ENCODE results near the gene DNAJC15.

DNAJC15 gene

GRCh38 chr13:43080199-43080598 lies 56.8 kb downstream of the DNAJC15 start:
- no peak overlapping the region for H3K4me2 ChIP-seq (ENCODE audit: low read depth, low read length, poor library complexity, severe bottlenecking)
- H3K79me2 ChIP-seq (ENCODE audit: insufficient read depth, low read length): no peaks in the 10 kb centered on the region
- H3K4me1 ChIP-seq (ENCODE audit: insufficient read depth, low read length, poor library complexity, severe bottlenecking): peaks cover 20% of the 10 kb centered on the region
- H3K36me3 ChIP-seq (ENCODE audit: insufficient read depth, low read length): no peaks in the 10 kb centered on the region
- H3K27me3 ChIP-seq (ENCODE audit: insufficient read depth, low read length, poor library complexity, severe bottlenecking): no peaks in the 10 kb centered on the region
- H3F3A ChIP-seq (ENCODE audit: low read depth): no peaks in the 10 kb centered on the region
- H3K9me3 ChIP-seq (ENCODE audit: insufficient read depth, low read depth, low read length): no peaks in the 10 kb centered on the region
- no peak overlapping the region for H3K9ac ChIP-seq (ENCODE audit: low read depth, low read length, poor library complexity, severe bottlenecking)
- no peak for TF ChIP-seq EZH2phosphoT487 (IDR thresholded peaks at IDR 0.05; ENCODE audit: borderline replicate concordance)
- TF ChIP-seq CTCF (conservative IDR thresholded peaks at IDR 0.05; ENCODE audit: low read length): no peak
- H3K4me3 ChIP-seq (ENCODE audit: low read length, poor library complexity, severe bottlenecking): no peak overlapping the region
- H2AFZ ChIP-seq (ENCODE audit: low read length): no peak overlapping the region
- no peaks in the 10 kb centered on the region for H4K20me1 ChIP-seq (ENCODE audit: insufficient read depth, low read length, poor library complexity, severe bottlenecking)
- H3K9me2 ChIP-seq (replicated peaks; ENCODE audit: low read depth, low read length): no peaks in the 10 kb centered on the region

- H3K79me2 ChIP-seq (ENCODE audit: insufficient read depth, low read length): no peaks in the 10 kb centered on the region
Measured at GRCh38 chr13:43081866-43082265, 58.5 kb downstream of the DNAJC15 start.

GRCh38 chr13:43083750-43084149 lies 60.4 kb downstream of the DNAJC15 start:
- no peaks in the 10 kb centered on the region for H3K4me1 ChIP-seq (ENCODE audit: insufficient read depth, low read length, poor library complexity, severe bottlenecking)

More at GRCh38 chr13:43081866-43082265, 58.5 kb downstream of the DNAJC15 start:
- no peaks in the 10 kb centered on the region for H3K27me3 ChIP-seq (ENCODE audit: insufficient read depth, low read length, poor library complexity, severe bottlenecking)
- no peaks in the 10 kb centered on the region for H4K20me1 ChIP-seq (ENCODE audit: insufficient read depth, low read length, poor library complexity, severe bottlenecking)
- H3K4me1 ChIP-seq (ENCODE audit: insufficient read depth, low read length, poor library complexity, severe bottlenecking): peaks cover 4% of the 10 kb centered on the region
- H3F3A ChIP-seq (ENCODE audit: low read depth): no peaks in the 10 kb centered on the region
- H3K9me3 ChIP-seq (ENCODE audit: insufficient read depth, low read depth, low read length): no peaks in the 10 kb centered on the region
- H3K4me2 ChIP-seq (ENCODE audit: low read depth, low read length, poor library complexity, severe bottlenecking): no peak overlapping the region
- H3K9me2 ChIP-seq (replicated peaks; ENCODE audit: low read depth, low read length): no peaks in the 10 kb centered on the region
- no peak overlapping the region for H3K4me3 ChIP-seq (ENCODE audit: low read length, poor library complexity, severe bottlenecking)
- no peaks in the 10 kb centered on the region for H3K36me3 ChIP-seq (ENCODE audit: insufficient read depth, low read length)
- H2AFZ ChIP-seq (ENCODE audit: low read length): no peak overlapping the region
- no peak overlapping the region for H3K9ac ChIP-seq (ENCODE audit: low read depth, low read length, poor library complexity, severe bottlenecking)
- TF ChIP-seq EZH2phosphoT487 (IDR thresholded peaks at IDR 0.05; ENCODE audit: borderline replicate concordance): no peak
- TF ChIP-seq CTCF (conservative IDR thresholded peaks at IDR 0.05; ENCODE audit: low read length): no peak

More at GRCh38 chr13:43083750-43084149, 60.4 kb downstream of the DNAJC15 start:
- no peaks in the 10 kb centered on the region for H3K27me3 ChIP-seq (ENCODE audit: insufficient read depth, low read length, poor library complexity, severe bottlenecking)
- no peaks in the 10 kb centered on the region for H3K9me3 ChIP-seq (ENCODE audit: insufficient read depth, low read depth, low read length)
- H3K9ac ChIP-seq (ENCODE audit: low read depth, low read length, poor library complexity, severe bottlenecking): no peak overlapping the region
- no peak overlapping the region for H3K4me3 ChIP-seq (ENCODE audit: low read length, poor library complexity, severe bottlenecking)
- TF ChIP-seq EZH2phosphoT487 (IDR thresholded peaks at IDR 0.05; ENCODE audit: borderline replicate concordance): no peak
- no peak for TF ChIP-seq CTCF (conservative IDR thresholded peaks at IDR 0.05; ENCODE audit: low read length)
- H3K4me2 ChIP-seq (ENCODE audit: low read depth, low read length, poor library complexity, severe bottlenecking): no peak overlapping the region
- H2AFZ ChIP-seq (ENCODE audit: low read length): no peak overlapping the region
- no peaks in the 10 kb centered on the region for H3K36me3 ChIP-seq (ENCODE audit: insufficient read depth, low read length)
- H3K9me2 ChIP-seq (replicated peaks; ENCODE audit: low read depth, low read length): no peaks in the 10 kb centered on the region
- H3K79me2 ChIP-seq (ENCODE audit: insufficient read depth, low read length): no peaks in the 10 kb centered on the region
- no peaks in the 10 kb centered on the region for H3F3A ChIP-seq (ENCODE audit: low read depth)
- no peaks in the 10 kb centered on the region for H4K20me1 ChIP-seq (ENCODE audit: insufficient read depth, low read length, poor library complexity, severe bottlenecking)

Data from Loucy (cell line).